ENCODE data around the gene ING5.

ING5 gene

GRCh38 chr2:241672243-241673188 lies 29.3 kb upstream of the ING5 start:
- no peak for DNase-seq

GRCh38 chr2:241673189-241673663 lies 28.6 kb upstream of the ING5 start:
- DNase-seq = no peak

DNA sequence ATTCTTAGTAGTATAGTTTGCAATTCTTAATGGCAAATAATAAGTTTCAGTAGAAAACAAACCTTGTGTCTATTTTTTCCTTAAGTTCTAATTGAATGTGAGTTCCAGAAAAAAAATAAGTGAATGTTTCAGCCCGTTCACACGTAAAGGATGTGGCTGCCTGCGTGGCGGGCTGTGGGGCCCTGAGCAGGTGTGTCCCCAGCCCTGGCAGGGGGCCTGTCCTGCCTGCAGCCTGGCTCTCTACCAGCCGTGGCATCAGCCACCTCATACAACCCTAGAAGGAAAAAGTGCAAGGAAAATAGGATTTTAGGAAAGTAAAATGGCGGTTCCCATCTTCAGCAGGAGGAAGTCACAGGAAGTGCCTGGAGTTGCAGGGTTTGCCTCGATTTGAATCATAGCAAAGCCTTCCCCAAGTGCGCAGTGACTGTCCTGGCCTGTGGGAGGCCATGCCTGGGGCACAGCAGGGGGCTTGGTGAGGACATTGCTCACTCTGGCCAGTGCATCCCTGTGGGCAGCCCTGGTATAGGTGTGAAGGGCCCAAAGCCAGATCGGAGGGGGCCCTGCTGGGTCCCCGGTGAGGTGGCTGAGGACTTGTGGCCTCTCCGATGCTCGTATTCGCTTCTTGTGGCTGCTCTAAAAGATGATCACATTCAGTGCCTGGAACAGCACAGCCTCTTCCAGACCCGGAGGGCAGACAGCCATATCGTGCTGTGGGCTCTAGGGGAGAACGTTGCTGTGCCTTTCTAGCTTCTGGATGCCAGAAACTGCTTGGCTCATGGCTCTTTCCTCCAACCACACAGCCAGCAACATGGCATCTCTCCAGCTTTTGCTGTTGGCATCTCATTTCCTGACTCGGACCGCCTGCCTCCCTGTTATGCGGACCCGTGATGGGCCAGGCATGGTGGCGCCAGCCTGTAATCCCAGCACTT lies 27.8 kb upstream of the ING5 start:
- no peak for DNase-seq

DNA sequence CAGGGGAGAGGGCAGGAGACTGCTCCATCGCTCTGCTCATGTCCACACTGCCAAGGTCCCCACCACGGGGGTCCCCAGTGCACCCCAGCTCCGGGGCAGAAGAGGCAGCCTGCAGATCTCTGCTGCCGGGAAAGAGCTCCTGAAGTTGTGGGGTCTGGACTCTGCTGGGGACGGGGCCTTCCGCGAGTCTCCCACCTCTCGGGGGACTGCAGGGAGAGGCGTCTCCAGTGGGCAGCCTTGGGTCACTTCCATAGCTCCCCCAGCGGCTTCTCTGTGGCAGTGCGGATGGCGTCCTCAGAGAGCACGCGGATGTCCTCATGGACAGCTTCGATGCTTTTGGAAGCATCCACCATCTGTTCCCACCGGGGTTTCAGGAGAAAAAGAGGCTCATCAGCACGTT lies 26.0 kb upstream of the ING5 start:
- no peak for DNase-seq

DNA sequence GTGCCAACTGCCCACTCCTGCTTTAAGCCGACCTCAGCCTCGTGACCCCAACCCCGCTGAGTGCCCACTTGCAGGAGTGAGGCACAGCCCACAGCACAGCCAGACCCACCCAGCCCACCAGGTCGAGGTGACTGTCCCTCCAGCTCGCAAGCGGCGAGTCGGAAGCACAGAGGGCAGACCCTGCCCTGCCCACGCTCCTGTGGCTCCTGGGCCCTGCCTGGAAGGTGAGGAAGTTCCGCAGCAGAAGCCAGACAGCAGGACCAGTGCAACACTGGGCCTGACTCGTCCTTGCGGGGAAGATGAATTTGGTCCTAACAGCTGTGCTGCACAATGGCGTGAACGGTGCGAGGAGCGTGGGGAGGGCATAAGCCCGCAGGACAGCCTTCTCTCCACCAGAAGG lies 25.2 kb upstream of the ING5 start:
- DNase-seq = no peak

DNA sequence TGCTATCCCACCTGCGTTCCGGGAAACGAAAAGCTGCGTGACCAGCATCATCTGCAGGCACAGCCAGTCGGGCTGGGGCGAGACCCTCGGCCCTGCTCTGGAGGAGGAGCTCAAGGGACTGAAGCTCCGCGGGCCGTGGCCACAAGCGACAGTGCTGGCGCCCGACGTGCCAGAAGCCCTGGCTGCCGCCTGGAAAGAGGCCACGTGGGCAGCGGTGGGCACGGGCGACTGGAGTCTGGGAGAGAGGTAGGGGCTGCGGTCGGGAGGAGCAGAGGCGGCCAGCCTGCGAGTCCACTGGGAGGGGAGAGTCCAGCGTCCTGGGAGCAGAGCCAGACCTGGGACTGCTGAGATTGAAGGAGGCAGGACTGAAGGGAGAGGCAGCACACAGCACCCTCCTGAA lies 24.4 kb upstream of the ING5 start:
- no peak for DNase-seq

DNA sequence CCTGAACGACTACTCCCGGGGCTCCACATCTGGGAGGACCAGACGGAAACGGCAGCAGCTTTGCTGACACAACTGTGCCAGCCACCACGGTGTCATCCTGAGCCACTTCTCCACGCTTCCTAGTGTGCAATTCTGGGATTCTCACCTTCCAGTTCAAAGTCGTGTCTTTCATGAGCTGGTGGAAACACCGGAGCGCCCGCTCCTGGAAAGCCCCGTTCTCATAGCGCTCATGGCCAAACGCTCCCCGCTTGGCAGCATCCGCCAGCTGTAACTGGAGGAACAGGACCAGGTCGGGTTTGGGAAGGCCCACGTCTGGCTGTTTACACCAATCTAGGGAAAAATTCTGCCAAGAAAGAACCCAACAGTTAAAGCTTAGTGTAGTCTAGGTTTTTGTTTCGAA lies 23.5 kb upstream of the ING5 start:
- no peak for DNase-seq

DNA sequence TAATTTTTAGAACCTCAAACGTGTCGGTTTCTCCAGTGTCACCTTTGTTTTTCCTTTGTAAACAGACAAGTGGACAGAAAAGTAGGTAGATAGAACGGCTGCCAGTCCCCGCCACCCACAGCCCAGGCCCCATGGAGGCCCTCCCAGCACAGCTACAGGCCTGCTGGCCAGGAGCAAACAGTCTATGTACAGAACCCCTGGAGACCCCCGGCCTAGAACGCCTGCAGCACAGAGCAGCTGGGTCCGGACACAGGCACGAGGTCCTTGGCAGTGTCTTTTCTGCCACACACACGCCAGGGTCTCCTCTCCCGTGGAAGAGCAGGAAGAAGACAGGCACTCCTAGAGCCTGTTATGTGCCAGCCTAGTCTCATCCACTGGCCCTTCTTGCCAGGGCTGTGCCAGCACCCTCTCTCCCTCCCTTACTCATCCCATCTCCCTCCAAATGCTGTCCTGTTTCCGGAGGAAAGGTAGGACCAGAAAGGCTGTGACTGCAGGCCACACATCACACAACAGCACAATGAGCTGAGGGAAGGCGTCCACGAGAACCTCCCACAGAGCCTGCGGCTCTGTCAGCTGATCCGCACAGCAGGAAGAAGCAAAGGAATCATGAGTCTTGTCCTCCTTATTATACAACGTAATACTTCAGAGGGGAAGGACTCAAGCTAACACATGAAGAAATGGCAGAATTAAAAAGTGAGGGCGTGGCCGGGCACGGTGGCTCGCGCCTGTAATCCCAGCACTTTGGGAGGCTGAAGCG lies 22.9 kb upstream of the ING5 start:
- no peak for DNase-seq

GRCh38 chr2:241680044-241680443 lies 21.8 kb upstream of the ING5 start:
- DNase-seq = no peak

DNA sequence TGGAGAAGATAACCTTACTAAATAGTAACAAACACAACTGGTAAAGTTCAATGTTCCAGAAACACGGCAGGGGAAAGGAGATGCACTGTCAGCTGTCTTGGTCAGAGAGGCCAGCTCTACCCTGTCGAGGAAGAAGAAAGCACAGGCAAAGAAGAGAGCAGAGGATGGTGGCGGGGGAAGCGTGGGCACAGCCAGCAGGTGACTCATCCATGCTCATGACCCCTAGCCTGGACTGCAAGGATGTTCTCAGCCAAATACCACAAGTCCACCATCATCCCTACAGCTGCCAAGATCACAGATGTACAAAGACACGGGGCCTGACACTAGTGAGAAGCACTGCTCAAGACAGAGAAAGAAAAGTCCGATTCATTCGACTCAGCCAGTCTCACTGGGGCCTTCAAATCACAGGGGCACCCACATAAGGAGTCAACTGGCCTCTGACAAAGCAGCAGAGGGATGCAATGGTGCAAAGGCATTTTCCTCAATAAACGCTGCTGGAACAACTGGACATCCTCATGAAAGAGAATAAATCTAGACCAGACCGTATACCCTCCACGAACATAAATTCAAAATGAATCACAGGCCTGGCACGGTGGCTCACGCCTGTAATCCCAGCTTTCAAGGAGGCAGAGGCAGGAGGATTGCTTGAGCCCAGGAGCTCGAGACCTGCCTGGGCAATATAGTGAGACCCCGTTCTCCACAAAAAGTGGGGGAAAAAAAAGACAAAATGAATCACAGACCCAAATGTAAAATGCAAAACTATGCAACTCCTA lies 20.8 kb upstream of the ING5 start:
- no peak for DNase-seq

GRCh38 chr2:241686324-241686649 lies 15.6 kb upstream of the ING5 start:
- DNase-seq = no peak

- DNase-seq = peak; percentile 94
Measured at GRCh38 chr2:241686650-241687425, 15.0 kb upstream of the ING5 start, which contains the start of gene DTYMK. TSS of gene DTYMK (minus strand) at chr2:241686815. CDS start at chr2:241686783, 32 bp downstream.

DNA sequence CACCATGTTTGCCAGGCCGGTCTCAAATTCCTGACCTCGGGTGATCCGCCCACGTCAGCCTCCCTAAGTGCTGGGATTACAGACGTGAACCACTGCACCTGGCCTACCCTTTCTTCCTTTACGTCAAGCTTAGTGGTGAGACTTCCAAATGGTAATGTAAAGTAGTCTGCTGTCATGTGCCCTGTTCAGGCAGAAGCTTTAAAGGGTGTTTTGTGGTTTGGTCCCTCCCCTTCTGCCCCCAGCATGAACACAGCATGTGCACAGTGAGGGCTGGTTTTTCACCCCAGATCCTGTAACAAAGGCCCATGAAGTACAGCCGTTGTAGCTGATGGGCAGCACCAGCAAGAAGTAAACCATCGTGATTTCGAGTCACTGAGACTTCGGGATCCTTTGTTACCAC lies 12.5 kb upstream of the ING5 start:
- no peak for DNase-seq

DNA sequence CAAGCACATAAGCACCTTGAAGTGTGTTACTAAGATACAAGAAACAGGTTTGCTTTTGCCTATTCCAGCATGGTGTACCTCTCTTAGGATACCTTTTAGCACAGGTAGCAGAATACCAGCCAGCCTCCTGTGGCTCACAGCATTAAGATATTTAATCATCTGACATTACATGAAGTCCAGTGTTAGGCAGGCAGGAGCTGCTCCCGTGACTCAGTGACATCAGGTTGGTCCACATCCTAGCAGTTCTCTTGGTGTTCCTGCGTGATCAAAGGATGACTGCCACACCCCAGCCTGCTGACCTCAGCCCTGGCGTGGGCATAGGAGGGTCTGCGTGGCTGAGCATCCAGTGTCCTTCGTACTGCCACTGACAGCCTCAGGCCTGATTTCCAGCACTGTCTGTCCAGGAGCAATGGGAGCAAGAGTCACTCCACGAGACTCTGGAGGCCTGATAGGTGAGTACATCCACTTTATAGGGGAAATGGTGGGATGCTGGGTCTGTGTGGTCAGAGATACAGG lies 11.6 kb upstream of the ING5 start:
- no peak for DNase-seq

DNA sequence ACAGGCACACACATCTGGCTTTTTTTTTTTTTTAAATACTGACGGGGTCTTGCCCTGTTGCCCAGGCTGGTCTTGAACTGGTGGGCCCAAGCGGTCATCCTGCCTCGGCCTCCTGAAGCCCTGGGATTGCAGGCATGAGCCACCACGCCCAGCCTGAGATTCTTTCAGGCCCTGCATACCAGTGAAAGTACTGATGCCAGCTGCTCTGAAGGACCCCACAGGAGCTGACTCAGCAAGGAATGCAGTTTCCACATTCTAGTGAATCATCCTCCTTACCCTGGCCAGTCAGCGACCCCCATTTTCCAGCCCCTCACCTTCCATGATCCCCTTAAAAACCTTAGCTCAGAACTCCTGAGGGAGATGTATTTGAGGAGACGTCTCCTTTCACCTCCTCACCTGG lies 9.4 kb upstream of the ING5 start:
- DNase-seq = no peak

DNA sequence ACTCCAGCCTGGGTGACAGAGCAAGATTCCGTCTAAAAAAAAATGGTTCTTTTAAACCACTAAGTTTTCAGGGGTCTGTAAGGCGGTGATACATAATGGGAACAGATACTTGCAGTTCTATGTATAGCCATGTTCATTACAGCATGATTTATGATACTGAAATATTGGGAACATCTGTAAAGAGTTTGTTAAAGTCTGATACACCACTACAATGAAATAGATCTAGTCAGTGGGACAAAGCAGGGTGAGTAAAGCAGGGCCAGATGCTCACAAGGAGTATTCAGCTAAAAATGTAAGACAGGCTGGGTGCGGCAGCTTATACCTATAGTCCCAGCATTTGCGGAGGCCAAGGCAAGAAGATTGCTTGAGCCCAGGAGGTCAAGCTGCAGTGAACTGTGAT lies 6.2 kb upstream of the ING5 start:
- no peak for DNase-seq

- DNase-seq = peak; percentile 95
Measured at GRCh38 chr2:241701149-241701398, 765 bp upstream of the ING5 start.

DNA sequence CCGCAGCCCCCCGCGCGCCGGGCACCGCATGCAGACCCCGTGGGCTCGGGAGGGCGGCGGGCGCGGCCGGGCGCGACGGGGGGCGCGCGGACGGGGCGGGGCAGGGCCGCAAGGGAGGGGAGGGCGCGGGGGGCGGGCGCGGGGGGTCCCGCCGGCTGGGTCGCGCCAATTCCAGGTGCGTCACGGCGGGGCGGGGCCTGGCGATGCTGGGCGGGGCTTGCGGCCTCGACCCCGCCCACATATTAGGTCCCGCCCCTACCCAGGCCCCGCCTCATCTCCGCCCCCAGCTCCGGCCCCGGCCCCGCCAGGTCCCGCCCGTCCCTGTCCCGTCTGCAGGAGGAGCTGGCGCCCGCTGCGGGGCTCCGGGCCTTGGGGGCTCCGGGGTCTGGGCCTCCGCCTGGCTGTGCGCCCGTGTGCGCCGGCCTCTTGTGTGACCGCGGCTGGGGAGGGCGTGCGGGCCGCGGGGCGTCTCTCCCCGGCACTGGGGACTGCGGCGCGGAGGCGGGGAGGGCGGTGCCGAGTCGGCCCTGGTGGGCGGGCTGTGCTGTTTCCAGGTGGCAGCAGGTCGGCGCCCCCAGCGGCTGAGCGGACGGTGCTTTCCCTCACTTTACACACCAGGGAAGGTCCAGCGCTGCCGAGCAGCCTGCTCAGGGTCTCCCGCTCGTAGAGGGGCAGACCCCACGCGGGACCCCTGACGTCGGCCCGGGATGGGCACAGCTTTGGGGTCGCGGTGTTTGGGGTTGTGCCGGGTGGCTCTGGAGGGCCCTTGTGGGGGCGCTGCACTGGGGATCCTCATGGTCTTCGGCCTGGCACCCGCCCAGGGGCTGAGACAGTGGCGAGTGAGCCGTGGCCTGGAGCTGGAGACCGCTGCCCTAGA lies 554 bp downstream of the ING5 start:
- DNase-seq = peak; percentile 77

DNA sequence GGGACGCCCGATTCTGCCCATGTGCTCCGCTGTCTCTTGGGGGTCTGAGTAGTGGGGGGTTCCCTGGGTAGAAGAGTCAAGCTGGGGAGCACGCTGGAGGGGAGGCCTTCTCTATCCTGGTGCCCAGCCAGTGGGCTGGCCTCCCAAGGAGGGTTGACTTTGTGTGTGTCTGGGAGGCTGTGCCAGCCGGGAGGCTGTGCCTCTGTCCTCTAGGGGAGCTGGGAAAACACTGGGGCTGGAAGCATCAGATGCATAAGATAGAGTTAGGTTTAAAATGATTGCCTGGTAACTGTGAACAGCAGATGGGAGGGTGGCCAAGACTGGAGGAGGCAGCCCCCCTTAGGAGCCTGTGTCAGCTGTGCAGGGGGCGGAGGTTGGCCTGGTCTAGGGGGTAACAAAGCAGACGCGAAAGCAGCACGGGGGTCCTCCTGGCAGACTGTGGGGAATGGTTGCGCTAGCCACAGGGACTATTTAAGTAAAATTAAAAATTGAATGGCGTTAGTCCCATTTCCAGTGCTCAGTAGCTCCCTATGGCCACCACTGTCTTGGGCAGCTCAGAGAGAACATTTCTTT lies 1.3 kb downstream of the ING5 start:
- no peak for DNase-seq

DNA sequence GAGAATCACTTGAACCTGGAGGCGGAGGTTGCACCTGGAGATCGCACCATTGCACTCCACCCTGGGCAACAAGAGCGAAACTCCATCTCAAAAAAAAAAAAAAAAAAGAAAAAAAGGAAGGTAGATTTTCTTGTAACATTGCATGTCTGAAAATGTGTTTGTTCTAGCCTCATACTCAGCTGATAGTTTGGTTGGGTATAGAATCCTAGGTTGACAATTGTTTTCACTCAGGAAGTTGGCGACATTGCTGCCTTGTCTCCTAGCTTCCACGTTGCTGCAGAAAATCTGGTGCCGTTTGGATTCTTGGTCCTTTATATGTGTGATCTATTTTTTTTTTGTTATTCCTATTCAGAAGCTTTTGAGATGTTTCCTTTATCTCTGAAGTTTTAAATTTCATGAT lies 4.7 kb downstream of the ING5 start:
- DNase-seq = no peak

All from NCI-H510A (cell line).